Astrocyte (in vitro differentiated cells and primary cell): Measurements from ENCODE around the gene ANP32A. TPM values are rescaled to one million over a fixed set of nuclear protein-coding genes. Genes with fewer than 3 reads are reported as not detected.

Source experiments
- DNase-seq: peaks from one replicate; pipeline ENCODE4 v3.0.0-alpha.2; 2010; ENCODE audit warnings: low read depth
- FAIRE-seq: peaks from 2 replicates; lab custom pipeline; 2011; peaks lifted over from hg19 to GRCh38; lab: Jason Lieb, UNC
- H2AFZ ChIP-seq: 2 replicates; pipeline ENCODE4 v1.6.0; 2012; ENCODE audit warnings: low read depth, low read length, inconsistent platforms
- H3K27ac ChIP-seq: 2 replicates; pipeline ENCODE4 v1.5.1; 2011; ENCODE audit warnings: low read depth, low read length, inconsistent platforms
- H3K27me3 ChIP-seq: 2 replicates; pipeline ENCODE4 v1.6.0; 2011; ENCODE audit warnings: low read length, inconsistent platforms; ENCODE audit not compliant: insufficient read depth
- H3K36me3 ChIP-seq: 2 replicates; pipeline ENCODE4 v1.5.1; 2011; ENCODE audit warnings: low read length, inconsistent platforms; ENCODE audit not compliant: insufficient read depth
- H3K4me1 ChIP-seq: 2 replicates; pipeline ENCODE4 v1.5.1; 2011; ENCODE audit warnings: low read length, inconsistent platforms; ENCODE audit not compliant: insufficient read depth
- H3K4me2 ChIP-seq: 2 replicates; pipeline ENCODE4 v1.6.0; 2012; ENCODE audit warnings: low read length, inconsistent platforms
- H3K4me3 ChIP-seq: 2 replicates; pipeline ENCODE4 v1.5.1; 2011; ENCODE audit warnings: low read depth, mild to moderate bottlenecking, low read length, inconsistent platforms; ENCODE audit not compliant: insufficient read depth
- H3K79me2 ChIP-seq: 2 replicates; pipeline ENCODE4 v1.6.0; 2012; ENCODE audit warnings: mild to moderate bottlenecking, low read length, inconsistent platforms; ENCODE audit not compliant: insufficient read depth
- H3K9ac ChIP-seq: 2 replicates; pipeline ENCODE4 v1.6.0; 2012; ENCODE audit warnings: mild to moderate bottlenecking, low read length, inconsistent platforms
- H3K9me3 ChIP-seq: 2 replicates; pipeline ENCODE4 v1.5.1; 2012; ENCODE audit warnings: low read depth, mild to moderate bottlenecking, low read length, inconsistent platforms; ENCODE audit not compliant: insufficient read depth
- H4K20me1 ChIP-seq: 2 replicates; pipeline ENCODE4 v1.6.0; 2012; ENCODE audit warnings: low read length, inconsistent platforms; ENCODE audit not compliant: insufficient read depth
- H3K27ac Mint-ChIP-seq: one replicate; pipeline ENCODE4 v1.8.0; 2021; ENCODE audit warnings: mild to moderate bottlenecking, mixed read lengths; ENCODE audit not compliant: unreplicated experiment
- H3K27me3 Mint-ChIP-seq: one replicate; pipeline ENCODE4 v1.8.0; 2021; ENCODE audit warnings: low read depth, mixed read lengths; ENCODE audit not compliant: unreplicated experiment
- H3K36me3 Mint-ChIP-seq: one replicate; pipeline ENCODE4 v1.8.0; 2021; ENCODE audit warnings: low read depth, mixed read lengths; ENCODE audit not compliant: unreplicated experiment
- H3K4me1 Mint-ChIP-seq: one replicate; pipeline ENCODE4 v1.8.0; 2021; ENCODE audit warnings: low read depth, mixed read lengths; ENCODE audit not compliant: unreplicated experiment
- H3K4me3 Mint-ChIP-seq: one replicate; pipeline ENCODE4 v1.8.0; 2021; ENCODE audit warnings: mild to moderate bottlenecking, moderate library complexity, mixed read lengths; ENCODE audit not compliant: unreplicated experiment
- H3K9me3 Mint-ChIP-seq: one replicate; pipeline ENCODE4 v1.8.0; 2021; ENCODE audit warnings: mild to moderate bottlenecking, mixed read lengths; ENCODE audit not compliant: unreplicated experiment
- EZH2 ChIP-seq: IDR thresholded peaks from 2 replicates; pipeline ENCODE4 v1.6.1; 2012; ENCODE audit warnings: mild to moderate bottlenecking, low read length, inconsistent platforms; ENCODE audit not compliant: insufficient read depth
- total RNA-seq: library from RNA; stranded (reverse); gene quantifications from 2 replicates; pipeline ENCODE4 v1.2.1, GENCODE V29; 2021
- TF ChIP-seq, protein P1 (sequence below): IDR thresholded peaks from 2 replicates; pipeline ENCODE4 v1.5.1; 2011; ENCODE audit warnings: low read depth, mild to moderate bottlenecking, inconsistent platforms, low read length, moderate library complexity; ENCODE audit not compliant: insufficient read depth

The ANP32A gene
- total RNA-seq, 1 donor from 2014 or later = 138 TPM

DNA sequence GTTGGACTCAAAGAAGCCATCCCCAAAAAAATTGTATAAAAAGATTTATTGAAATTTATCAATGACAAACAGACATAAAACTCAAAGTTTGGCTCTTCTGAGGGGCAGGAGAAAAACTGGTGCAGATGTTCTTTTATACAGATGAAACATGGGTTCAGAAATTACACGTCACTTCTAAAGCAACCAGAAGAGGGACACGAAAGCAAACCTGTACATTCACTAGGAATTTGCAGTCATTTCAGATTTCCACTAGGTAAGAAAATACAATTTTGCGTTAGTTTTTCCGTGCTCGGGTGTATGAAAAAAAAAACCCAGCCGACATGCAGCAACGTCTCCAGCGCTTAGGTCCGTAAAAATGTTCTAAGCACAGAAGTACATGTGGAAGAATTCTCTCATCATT is 41.8 kb downstream of the ANP32A start:
- Histone ChIP-seq H3K4me1 (no peaks in the 10 kb centered on the region), H3K9me3 (no peaks in the 10 kb centered on the region), H3K4me2 (no peak overlapping the region), H3K79me2 (no peaks in the 10 kb centered on the region), H3K36me3 (peaks cover 35% of the 10 kb centered on the region), H3K4me3 (no peak overlapping the region), H4K20me1 (peaks cover 28% of the 10 kb centered on the region), H3K27me3 (no peaks in the 10 kb centered on the region), H3K27ac (no peak overlapping the region), H3K9ac (no peak overlapping the region), H2AFZ (no peak overlapping the region)
- Mint-ChIP-seq H3K9me3 (peaks cover 4% of the 10 kb centered on the region), H3K4me3 (no peak overlapping the region), H3K4me1 (no peaks in the 10 kb centered on the region), H3K27ac (no peak overlapping the region), H3K36me3 (peaks cover 29% of the 10 kb centered on the region), H3K27me3 (no peaks in the 10 kb centered on the region)
- DNase-seq (no peak), FAIRE-seq (no peak)
- no peak for TF ChIP-seq EZH2
- TF ChIP-seq, protein P1, sequence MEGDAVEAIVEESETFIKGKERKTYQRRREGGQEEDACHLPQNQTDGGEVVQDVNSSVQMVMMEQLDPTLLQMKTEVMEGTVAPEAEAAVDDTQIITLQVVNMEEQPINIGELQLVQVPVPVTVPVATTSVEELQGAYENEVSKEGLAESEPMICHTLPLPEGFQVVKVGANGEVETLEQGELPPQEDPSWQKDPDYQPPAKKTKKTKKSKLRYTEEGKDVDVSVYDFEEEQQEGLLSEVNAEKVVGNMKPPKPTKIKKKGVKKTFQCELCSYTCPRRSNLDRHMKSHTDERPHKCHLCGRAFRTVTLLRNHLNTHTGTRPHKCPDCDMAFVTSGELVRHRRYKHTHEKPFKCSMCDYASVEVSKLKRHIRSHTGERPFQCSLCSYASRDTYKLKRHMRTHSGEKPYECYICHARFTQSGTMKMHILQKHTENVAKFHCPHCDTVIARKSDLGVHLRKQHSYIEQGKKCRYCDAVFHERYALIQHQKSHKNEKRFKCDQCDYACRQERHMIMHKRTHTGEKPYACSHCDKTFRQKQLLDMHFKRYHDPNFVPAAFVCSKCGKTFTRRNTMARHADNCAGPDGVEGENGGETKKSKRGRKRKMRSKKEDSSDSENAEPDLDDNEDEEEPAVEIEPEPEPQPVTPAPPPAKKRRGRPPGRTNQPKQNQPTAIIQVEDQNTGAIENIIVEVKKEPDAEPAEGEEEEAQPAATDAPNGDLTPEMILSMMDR = no peak

DNA sequence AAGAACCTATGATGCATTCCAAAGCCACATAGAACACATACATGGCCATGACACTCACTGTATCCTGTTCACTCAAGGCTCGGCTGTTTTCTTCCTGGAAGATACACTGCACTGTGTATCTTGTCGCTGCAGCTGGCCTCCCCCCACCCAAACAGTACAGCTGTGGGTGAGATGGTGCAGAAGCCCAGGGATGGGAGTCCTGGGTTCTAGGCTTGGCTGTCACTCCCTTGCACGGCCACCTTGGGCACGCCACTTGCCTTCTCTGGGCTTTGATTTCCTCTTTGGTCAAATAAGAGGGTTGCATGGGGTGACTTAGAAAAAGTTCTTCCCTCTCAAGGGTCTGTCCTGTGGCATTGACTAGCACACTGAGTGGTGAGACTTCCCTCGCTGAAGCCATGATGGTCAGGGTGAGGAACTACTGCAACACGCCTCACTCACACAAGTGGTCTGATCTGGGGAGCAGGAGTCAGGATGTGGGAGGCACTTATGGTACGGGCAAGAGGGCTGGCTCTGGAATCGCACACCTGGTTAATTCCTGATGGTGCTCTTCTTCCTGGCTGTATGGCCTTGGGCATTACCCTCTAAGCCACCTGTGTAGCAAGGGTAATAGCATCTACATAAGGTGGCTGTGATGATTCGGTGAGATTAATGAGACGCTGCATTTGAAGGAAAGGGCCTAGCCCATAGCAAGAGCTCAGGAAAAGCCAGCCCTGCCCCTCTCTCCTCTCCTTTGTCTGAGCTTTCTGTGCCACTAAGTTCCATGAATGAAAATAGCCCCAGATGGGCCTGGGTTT is 44.0 kb downstream of the ANP32A start:
- Mint-ChIP-seq H3K4me3 (no peak overlapping the region), H3K4me1 (no peaks in the 10 kb centered on the region), H3K36me3 (peaks cover 21% of the 10 kb centered on the region), H3K9me3 (peaks cover 4% of the 10 kb centered on the region), H3K27me3 (peaks cover 3% of the 10 kb centered on the region), H3K27ac (no peak overlapping the region)
- Histone ChIP-seq H2AFZ (no peak overlapping the region), H3K4me1 (no peaks in the 10 kb centered on the region), H3K9ac (no peak overlapping the region), H3K27ac (no peak overlapping the region), H3K79me2 (no peaks in the 10 kb centered on the region), H3K9me3 (no peaks in the 10 kb centered on the region), H3K4me2 (no peak overlapping the region), H3K36me3 (peaks cover 18% of the 10 kb centered on the region), H4K20me1 (peaks cover 8% of the 10 kb centered on the region), H3K4me3 (no peak overlapping the region), H3K27me3 (no peaks in the 10 kb centered on the region)
- DNase-seq (no peak), FAIRE-seq (no peak)
- TF ChIP-seq, protein P1 = no peak
- TF ChIP-seq EZH2 = no peak
